Fibroblast of mammary gland (primary cell): Measurements from ENCODE around the gene BUD31.

Experiments used
- DNase-seq: peaks from one replicate; pipeline ENCODE4 v3.0.0-alpha.2; 2010; ENCODE audit warnings: low read depth
- H3K4me3 ChIP-seq: 2 replicates; pipeline ENCODE4 v1.5.1; 2011; ENCODE audit warnings: low read depth, mild to moderate bottlenecking, low read length, moderate library complexity; ENCODE audit not compliant: control insufficient read depth
- CTCF ChIP-seq: conservative IDR thresholded peaks from 2 replicates; pipeline ENCODE4 v1.5.1; 2011; ENCODE audit warnings: low read depth, low read length, inconsistent platforms; ENCODE audit not compliant: control insufficient read depth, insufficient read depth

The BUD31 gene

GRCh38 chr7:99368750-99369389, 39.9 kb upstream of the BUD31 start:
- H3K4me3 ChIP-seq = no peak overlapping the region
- no peak for TF ChIP-seq CTCF
- no peak for DNase-seq

- no peak for TF ChIP-seq CTCF
- DNase-seq = peak; percentile 33
- H3K4me3 ChIP-seq = no peak overlapping the region
These were observed 38.9 kb upstream of the BUD31 start for GRCh38 chr7:99369767-99370391.

DNA sequence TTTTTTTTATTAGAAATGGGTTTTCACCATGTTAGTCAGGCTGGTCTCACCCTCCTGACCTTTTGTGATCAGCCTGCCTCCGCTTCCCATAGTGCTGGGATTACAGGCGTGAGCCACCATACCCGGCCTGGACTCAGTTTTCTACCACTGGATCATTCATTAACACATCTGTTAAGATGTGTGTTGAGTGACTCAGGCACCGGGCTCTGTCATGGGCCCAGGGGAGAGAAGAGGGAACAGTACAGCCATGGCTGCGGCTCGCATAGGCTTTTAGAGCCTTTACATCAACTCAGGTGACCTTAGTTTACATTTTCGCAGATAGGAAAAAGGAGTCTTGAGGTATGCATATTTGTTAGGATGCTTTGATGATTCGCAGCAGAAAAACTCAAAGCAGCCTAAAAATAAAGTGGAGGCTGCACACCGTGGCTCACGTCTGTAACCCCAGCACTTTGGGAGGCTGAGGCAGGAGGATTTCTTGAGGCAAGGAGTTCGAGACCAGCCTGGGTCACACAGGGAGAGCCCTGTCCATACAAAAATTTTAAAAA, 37.3 kb upstream of the BUD31 start:
- no peak for TF ChIP-seq CTCF
- no peak for DNase-seq
- no peak overlapping the region for H3K4me3 ChIP-seq

DNA sequence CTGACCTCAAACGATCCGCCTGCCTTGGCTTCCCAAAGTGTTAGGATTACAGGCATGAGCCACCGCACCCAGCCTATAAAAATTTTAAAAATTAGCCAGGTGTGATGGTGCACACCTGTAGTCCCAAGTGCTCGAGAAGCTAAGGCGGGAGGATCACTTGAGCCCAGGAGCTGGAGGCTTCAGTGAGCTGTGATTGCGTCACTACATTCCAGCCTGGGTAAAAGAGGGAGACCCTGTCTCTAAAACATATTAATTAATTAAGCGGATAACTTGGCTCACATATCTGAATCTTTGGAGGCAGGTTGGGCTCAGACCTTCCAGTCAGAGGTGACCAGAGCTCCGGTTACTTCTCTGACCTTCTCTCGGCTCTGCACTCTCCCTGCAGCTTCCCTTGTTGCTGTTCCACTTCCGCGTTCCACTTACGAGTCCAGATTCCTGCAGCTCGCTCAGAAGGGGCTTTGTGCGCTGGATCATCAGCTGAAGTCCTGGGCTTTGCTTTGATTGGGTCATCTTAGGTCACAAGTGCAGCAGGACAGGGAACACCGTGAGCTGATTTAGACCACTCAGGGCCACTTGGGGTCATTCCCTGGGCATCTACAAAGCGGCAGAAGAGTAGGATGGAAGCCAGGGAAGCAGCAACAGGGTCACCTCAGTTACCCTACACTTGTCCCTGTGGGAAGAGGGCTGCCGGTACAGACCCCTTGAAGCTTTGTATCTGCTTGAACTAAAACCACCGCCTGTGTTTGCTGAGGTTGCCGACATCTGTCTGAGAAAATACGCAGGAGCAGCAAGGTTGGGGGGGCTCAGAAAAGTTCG, 36.3 kb upstream of the BUD31 start:
- DNase-seq = peak; percentile 38
- no peak for TF ChIP-seq CTCF
- H3K4me3 ChIP-seq = no peak overlapping the region

DNA sequence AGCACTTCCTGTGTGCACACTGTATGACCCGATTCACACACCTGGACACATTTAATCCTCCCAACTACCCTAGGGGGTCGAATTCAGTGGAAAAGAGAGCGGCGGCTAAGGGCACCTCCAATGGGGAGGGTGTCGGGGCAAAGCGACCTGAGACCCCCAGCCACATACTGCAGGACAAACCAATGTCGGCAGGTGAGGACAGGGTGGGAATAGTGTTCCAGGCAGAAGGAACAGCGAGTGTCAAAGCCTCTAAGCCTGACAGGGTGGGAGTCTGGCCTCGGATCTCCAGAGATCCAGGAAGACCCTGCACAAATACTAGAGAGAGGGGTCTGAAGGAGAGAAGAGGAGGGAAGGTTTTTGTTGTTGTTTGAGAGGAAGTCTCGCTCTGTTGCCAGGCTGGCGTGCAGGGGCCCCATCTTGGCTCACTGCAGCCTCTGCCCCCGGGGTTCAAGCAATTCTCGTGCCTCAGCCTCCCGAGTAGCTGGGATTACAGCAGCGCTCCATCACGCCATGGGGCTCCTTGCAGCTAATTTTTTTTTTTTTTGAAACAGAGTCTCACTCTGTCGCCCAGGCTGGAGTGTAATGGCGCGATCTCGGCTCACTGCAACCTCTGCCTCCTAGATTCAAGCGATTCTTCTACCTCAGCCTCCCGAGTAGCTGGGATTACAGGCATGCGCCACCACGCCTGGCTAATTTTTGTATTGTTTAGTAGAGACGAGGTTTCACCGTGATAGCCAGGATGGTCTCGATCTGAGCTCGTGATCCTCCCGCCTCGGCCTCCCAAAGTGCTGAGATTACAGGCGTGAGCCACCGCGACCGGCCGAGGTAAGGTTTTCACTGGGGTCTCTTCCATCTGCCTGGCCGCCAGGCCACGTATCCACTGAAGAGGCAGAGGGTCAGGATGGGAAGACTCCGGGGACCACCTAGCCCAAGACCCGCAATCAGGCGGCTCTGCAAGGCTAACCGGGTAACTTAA, 35.4 kb upstream of the BUD31 start:
- H3K4me3 ChIP-seq = no peak overlapping the region
- DNase-seq = no peak
- TF ChIP-seq CTCF = no peak
